ENCODE results near the gene CFL1.
A peak's percentile ranks its signal among the peaks of the same experiment; 100 is the strongest.

Gene CFL1

GRCh38 chr11:65856689-65857499, 1.1 kb downstream of the CFL1 start:
- Histone ChIP-seq H3K4me2 (ENCODE audit: low read length) (peak overlapping the region; percentile 83), H3K79me2 (peaks cover 5% of the 10 kb centered on the region), H3K4me1 (peaks cover 11% of the 10 kb centered on the region), H3K27me3 (ENCODE audit: control insufficient read depth, insufficient read depth, low read length) (no peaks in the 10 kb centered on the region), H2AFZ (peak overlapping the region; percentile 53), H3K27ac (peak overlapping the region; percentile 100), H3K9ac (peak overlapping the region; percentile 84), H3K4me3 (ENCODE audit: low read depth, low read length) (peak overlapping the region; percentile 90), H3K36me3 (ENCODE audit: control insufficient read depth, insufficient read depth, low read length) (no peaks in the 10 kb centered on the region), H3K9me3 (ENCODE audit: control insufficient read depth, low read length) (no peaks in the 10 kb centered on the region)
- TF ChIP-seq CTCF (IDR thresholded peaks at IDR 0.05): no peak

GRCh38 chr11:65855927-65856363, 2.0 kb downstream of the CFL1 start:
- no peaks in the 10 kb centered on the region for H3K27me3 ChIP-seq (ENCODE audit: control insufficient read depth, insufficient read depth, low read length)
- H3K4me1 ChIP-seq: peaks cover 6% of the 10 kb centered on the region
- H3K4me2 ChIP-seq (ENCODE audit: low read length): peak overlapping the region; percentile 83
- no peaks in the 10 kb centered on the region for H3K9me3 ChIP-seq (ENCODE audit: control insufficient read depth, low read length)
- peaks cover 3% of the 10 kb centered on the region for H3K79me2 ChIP-seq
- H3K9ac ChIP-seq: no peak overlapping the region
- H3K4me3 ChIP-seq (ENCODE audit: low read depth, low read length): no peak overlapping the region
- no peak overlapping the region for H3K27ac ChIP-seq
- H2AFZ ChIP-seq: no peak overlapping the region
- TF ChIP-seq CTCF (IDR thresholded peaks at IDR 0.05): no peak
- H3K36me3 ChIP-seq (ENCODE audit: control insufficient read depth, insufficient read depth, low read length): no peaks in the 10 kb centered on the region

GRCh38 chr11:65854852-65855837, 2.8 kb downstream of the CFL1 start:
- no peaks in the 10 kb centered on the region for H3K36me3 ChIP-seq (ENCODE audit: control insufficient read depth, insufficient read depth, low read length)
- H3K4me1 ChIP-seq: peaks cover 6% of the 10 kb centered on the region
- peaks cover 3% of the 10 kb centered on the region for H3K79me2 ChIP-seq
- no peak for TF ChIP-seq CTCF (IDR thresholded peaks at IDR 0.05)
- no peak overlapping the region for H2AFZ ChIP-seq
- H3K9ac ChIP-seq: no peak overlapping the region
- no peak overlapping the region for H3K4me3 ChIP-seq (ENCODE audit: low read depth, low read length)
- H3K4me2 ChIP-seq (ENCODE audit: low read length): no peak overlapping the region
- H3K27ac ChIP-seq: no peak overlapping the region
- no peaks in the 10 kb centered on the region for H3K9me3 ChIP-seq (ENCODE audit: control insufficient read depth, low read length)
- H3K27me3 ChIP-seq (ENCODE audit: control insufficient read depth, insufficient read depth, low read length): no peaks in the 10 kb centered on the region

GRCh38 chr11:65854161-65854592, 3.8 kb downstream of the CFL1 start:
- Histone ChIP-seq H3K9ac (no peak overlapping the region), H3K27ac (no peak overlapping the region), H3K4me3 (ENCODE audit: low read depth, low read length) (no peak overlapping the region), H2AFZ (no peak overlapping the region), H3K4me1 (peaks cover 6% of the 10 kb centered on the region), H3K79me2 (peaks cover 3% of the 10 kb centered on the region), H3K9me3 (ENCODE audit: control insufficient read depth, low read length) (no peaks in the 10 kb centered on the region), H3K27me3 (ENCODE audit: control insufficient read depth, insufficient read depth, low read length) (no peaks in the 10 kb centered on the region), H3K36me3 (ENCODE audit: control insufficient read depth, insufficient read depth, low read length) (no peaks in the 10 kb centered on the region), H3K4me2 (ENCODE audit: low read length) (no peak overlapping the region)
- TF ChIP-seq CTCF (IDR thresholded peaks at IDR 0.05): no peak

All from parathyroid adenoma (tissue), 2 donors.